HG03342 (cell line): ENCODE results near the gene OR11A1.
"Not testable (repeated sequence)": the region's sequence is repeated elsewhere in the genome, so short reads cannot be mapped to it uniquely, and the experiment has no call there.

ENCODE experiments used
- ATAC-seq: cut with Tn5 transposase; IDR thresholded peaks from one replicate; pipeline ENCODE4 v1.9.1; 2021; ENCODE audit warnings: mild to moderate bottlenecking, moderate library complexity; ENCODE audit not compliant: unreplicated experiment

Gene OR11A1

GRCh38 chr6:29479560-29479959, 22.7 kb upstream of the OR11A1 start:
- ATAC-seq = no peak

GRCh38 chr6:29478740-29479139, 21.9 kb upstream of the OR11A1 start:
- ATAC-seq = no peak

GRCh38 chr6:29477923-29478450, 21.1 kb upstream of the OR11A1 start:
- no peak for ATAC-seq

GRCh38 chr6:29474996-29475395, 18.1 kb upstream of the OR11A1 start:
- no peak for ATAC-seq

- no peak for ATAC-seq
Measured at GRCh38 chr6:29466241-29466640, 9.4 kb upstream of the OR11A1 start.

GRCh38 chr6:29465801-29466200, 8.9 kb upstream of the OR11A1 start:
- ATAC-seq = no peak

- ATAC-seq = no peak
Measured at GRCh38 chr6:29465279-29465678, 8.4 kb upstream of the OR11A1 start.

- ATAC-seq = no peak
Measured at GRCh38 chr6:29462022-29462421, 5.2 kb upstream of the OR11A1 start.

- no peak for ATAC-seq
Measured at GRCh38 chr6:29461021-29461814, 4.3 kb upstream of the OR11A1 start.

- ATAC-seq = no peak
Measured at GRCh38 chr6:29451471-29452193, 5.2 kb downstream of the OR11A1 start.

GRCh38 chr6:29447670-29448069, 9.2 kb downstream of the OR11A1 start:
- no peak for ATAC-seq

GRCh38 chr6:29444031-29444430, 12.8 kb downstream of the OR11A1 start:
- not testable (repeated sequence) for ATAC-seq

GRCh38 chr6:29442719-29443118, 14.2 kb downstream of the OR11A1 start:
- ATAC-seq = no peak

- no peak for ATAC-seq
Measured at GRCh38 chr6:29439006-29439405, 17.9 kb downstream of the OR11A1 start, which contains the start of gene OR10C1. Gene OR10C1, plus strand, starts transcription at chr6:29439306. Its CDS starts 710 bp downstream, at chr6:29440016.

- ATAC-seq = not testable (repeated sequence)
Measured at GRCh38 chr6:29436730-29437129, 20.1 kb downstream of the OR11A1 start.

- no peak for ATAC-seq
Measured at GRCh38 chr6:29426654-29427053, 30.2 kb downstream of the OR11A1 start.

- ATAC-seq = no peak
Measured at GRCh38 chr6:29425075-29425474, 31.8 kb downstream of the OR11A1 start.

GRCh38 chr6:29424575-29424974, 32.3 kb downstream of the OR11A1 start:
- ATAC-seq = no peak

GRCh38 chr6:29424168-29424567, 32.7 kb downstream of the OR11A1 start:
- ATAC-seq = no peak

GRCh38 chr6:29419516-29419915, 37.4 kb downstream of the OR11A1 start:
- no peak for ATAC-seq

- ATAC-seq = no peak
Measured at GRCh38 chr6:29414588-29414987, 42.3 kb downstream of the OR11A1 start, which contains the start of gene OR12D1. Gene OR12D1, plus strand, starts transcription at chr6:29414928.

- ATAC-seq = no peak
Measured at GRCh38 chr6:29403801-29404200, 53.1 kb downstream of the OR11A1 start.
